K562 (cell line): Measurements from ENCODE around the gene SENP3. TPM values are rescaled to one million over a fixed set of nuclear protein-coding genes. Genes with fewer than 3 reads are reported as not detected.

Experiments
- ATAC-seq: fragments of 200-7000 bp; cut with Tn5 transposase; 3 replicates; pipeline ENCODE4 v1.9.1; 2020; ENCODE audit warnings: moderate library complexity
- BruUV-seq: library from RNA; stranded (reverse); fragments of 400-500 nt; replicated peaks from 2 replicates; lab custom pipeline; 2021; lab: Mats Ljungman, UMichigan
- CTCF ChIA-PET: fragments of 300-600 bp; formaldehyde crosslinking; extraction: SDS; loops from one replicate; lab custom pipeline; 2021; ENCODE audit warnings: low intra/inter-chr PET ratio; lab: Yijun Ruan, JAX
- POLR2A ChIA-PET: fragments of 300-600, 350-650 bp; sonication (Branson Sonifier 250); formaldehyde crosslinking; extraction: SDS; loops from one replicate; lab custom pipeline; 2021; ENCODE audit warnings: antibody characterized with exemption, inconsistent platforms; lab: Yijun Ruan, JAX
- DNase-seq, 4 experiments: peaks; one replicate each; pipeline versions ENCODE4 v3.0.0 to v3.0.0-alpha.2; 2011 to 2018; ENCODE audit warnings: low spot score in 3 of 4, mixed read lengths in 3 of 4; ENCODE audit errors: extremely low read depth in 1 of 4
- FAIRE-seq: peaks from 2 replicates; lab custom pipeline; 2011; peaks lifted over from hg19 to GRCh38; lab: Jason Lieb, UNC
- H2AFZ ChIP-seq: 2 replicates; pipeline ENCODE4 v1.6.0; 2011; ENCODE audit warnings: low read depth, low read length, control low read depth, inconsistent platforms
- H3K27ac ChIP-seq: fragments of 200-600 bp; 3 replicates; pipeline ENCODE4 v1.8.0; 2011; ENCODE audit warnings: low read depth, mild to moderate bottlenecking, control low read depth, inconsistent platforms, low read length, moderate library complexity, mixed read lengths; ENCODE audit errors: extremely low read depth
- H3K27me3 ChIP-seq, 2 experiments: fragments of 300-600 bp in 1 of 2; 2 replicates in 1 of 2; 3 replicates in 1 of 2; pipeline versions ENCODE4 v1.6.0 to v1.8.0; 2011; ENCODE audit warnings: inconsistent platforms in 2 of 2, low read length in 2 of 2, mild to moderate bottlenecking in 1 of 2, mixed read lengths in 1 of 2, moderate library complexity in 1 of 2; ENCODE audit not compliant: control insufficient read depth in 2 of 2, insufficient read depth in 2 of 2
- H3K36me3 ChIP-seq: fragments of 300-600 bp; 3 replicates; pipeline ENCODE4 v1.8.0; 2011; ENCODE audit warnings: mild to moderate bottlenecking, low read length, inconsistent platforms; ENCODE audit not compliant: control insufficient read depth, insufficient read depth
- H3K4me1 ChIP-seq, 2 experiments: fragments of 200-600 bp in 1 of 2; replicated peaks in 1 of 2; 2 replicates in 1 of 2; 3 replicates in 1 of 2; pipeline versions ENCODE4 v1.5.1 to v1.8.0; 2011; ENCODE audit warnings: inconsistent platforms in 2 of 2, low read length in 2 of 2, mild to moderate bottlenecking in 1 of 2, mixed read lengths in 1 of 2, moderate library complexity in 1 of 2; ENCODE audit not compliant: control insufficient read depth in 2 of 2, insufficient read depth in 2 of 2
- H3K4me2 ChIP-seq: 2 replicates; pipeline ENCODE4 v1.6.1; 2011; ENCODE audit warnings: low read length, control low read depth, inconsistent platforms, mixed read lengths; ENCODE audit not compliant: insufficient read depth
- H3K4me3 ChIP-seq: fragments of 200-600 bp; sonication (generic), shearing (Covaris generic); 2 replicates; pipeline ENCODE4 v1.5.1; 2016; ENCODE audit warnings: control low read depth, inconsistent platforms
- H3K79me2 ChIP-seq: fragments of 200-600 bp; 3 replicates; pipeline ENCODE4 v1.8.0; 2011; ENCODE audit warnings: low read length, inconsistent platforms; ENCODE audit not compliant: control insufficient read depth, insufficient read depth
- H3K9ac ChIP-seq, 2 experiments: 2 replicates each; pipeline versions ENCODE4 v1.6.0 to v1.6.1; 2011; ENCODE audit warnings: low read depth in 2 of 2, low read length in 2 of 2, control low read depth in 1 of 2, inconsistent platforms in 1 of 2, mild to moderate bottlenecking in 1 of 2, mixed read lengths in 1 of 2; ENCODE audit not compliant: insufficient read depth in 1 of 2
- H3K9me1 ChIP-seq: one replicate; pipeline ENCODE4 v1.6.0; 2011; ENCODE audit warnings: inconsistent platforms, mild to moderate bottlenecking, low read length, moderate library complexity; ENCODE audit not compliant: control insufficient read depth, insufficient read depth
- H3K9me3 ChIP-seq: replicated peaks from 2 replicates; pipeline ENCODE4 v1.5.1; 2011; ENCODE audit warnings: low read depth, low read length, inconsistent platforms; ENCODE audit not compliant: control insufficient read depth, insufficient read depth
- H4K20me1 ChIP-seq: replicated peaks from 2 replicates; pipeline ENCODE4 v1.6.1; 2011; ENCODE audit warnings: low read length, inconsistent platforms, mixed read lengths; ENCODE audit not compliant: control insufficient read depth, insufficient read depth
- DPF2 ChIP-seq: fragments of 450-650 bp; IDR thresholded peaks from 2 replicates; pipeline ENCODE4 v1.6.1; 2016
- GATAD2A ChIP-seq: fragments of 450-650 bp; IDR thresholded peaks from 2 replicates; pipeline ENCODE4 v1.6.1; 2017
- WGBS: fragments of 100-300 bp; shearing (Covaris generic); methylation state at CpG from one replicate; pipeline ENCODE4 v1.1.6; 2016; ENCODE audit warnings: low coverage, mixed read lengths; ENCODE audit not compliant: insufficient coverage; ENCODE audit errors: missing lambda C conversion rate; 5-methylcytosine and 5-hydroxymethylcytosine counted together
- in situ Hi-C: fragments of 300-500 bp; cut with MboI; formaldehyde crosslinking; loops from 4 replicates; pipeline ENCODE4 v1.15.0; 2018; ENCODE audit warnings: inconsistent platforms, mixed read lengths
- intact Hi-C: fragments of 100-400 bp; cut with micrococcal nuclease; formaldehyde crosslinking; loops from 2 replicates; pipeline ENCODE4 v1.14.2; 2022
- polyA plus RNA-seq, 8 experiments: library from polyadenylated mRNA; depleted of rRNA in 4 of 8; stranded (reverse) in 5 of 8; unstranded in 3 of 8; fragments of >200 nt; fragmentation: Nextera tagmentation in 2 of 8; fragmentation: Illumina TruSeq in 1 of 8; extraction: Ambion mirVana in 2 of 8; extraction: Trizol in 1 of 8; gene quantifications; 2 replicates each; pipeline versions ENCODE4 v1.2.1 to v1.2.3, GENCODE V29; 2011 to 2014; ENCODE audit warnings: inconsistent platforms in 1 of 8, missing spikeins in 1 of 8
- total RNA-seq, 7 experiments: library from RNA; depleted of rRNA in 6 of 7; stranded (reverse); fragments of >200 nt in 6 of 7; fragmentation: Illumina TruSeq in 2 of 7; extraction: Trizol in 2 of 7; gene quantifications; 2 replicates each; pipeline versions ENCODE4 v1.2.1 to v1.2.3, GENCODE V29; 2011 to 2021; ENCODE audit warnings: low replicate concordance in 1 of 7

SENP3 gene
- total and polyA plus RNA-seq, 9 of the 15 experiments (the other 6 are each of a cell fraction or from before 2014, with no cell fraction given), result 0.63 to 102 (median 78.8) TPM

GRCh38 chr17:7558544-7559319, 3.0 kb upstream of the SENP3 start, which contains the start of gene TNFSF13:
TSS of gene TNFSF13 (plus strand) at chr17:7558750. CDS start at chr17:7559040, 290 bp downstream.
- no peak for FAIRE-seq

More at GRCh38 chr17:7558544-7559319, 3.0 kb upstream of the SENP3 start, which contains the start of gene TNFSF13:
- H3K4me1 ChIP-seq, result peaks cover 12 to 55% of the 10 kb centered on the region in 2 experiments; a peak in 4 of 5 replicates
- ChIA-PET POLR2A (interaction anchor here (0.6 kb wide), 1 partner anchor 272 kb away, joined by 3 read pairs; no protein-coding TSS in a partner anchor), CTCF (interaction anchor here (1.9 kb wide), 1 partner anchor 203 kb away, joined by 9 read pairs; no protein-coding TSS in a partner anchor)
- H4K20me1 ChIP-seq, result no peaks in the 10 kb centered on the region
- H3K4me2 ChIP-seq, result no peak within 1 kb of the TSS
- H2AFZ ChIP-seq, result peak within 1 kb of the TSS; percentile 53; the same call in 1 of the 2 replicates
- H3K9me1 ChIP-seq, result no peaks in the 10 kb centered on the region
- no peak for ATAC-seq
- H3K9me3 ChIP-seq, result no peaks in the 10 kb centered on the region
- H3K27me3 ChIP-seq, result no peaks in the 10 kb centered on the region
- intact Hi-C loops (no loop called here), in situ Hi-C loops (loop anchor here (10.0 to 25.0 kb wide), 2 partner anchors 204 to 521 kb away; partner anchors contain the start of genes KCTD11, SLC16A11, SLC16A13 and TMEM95)
- H3K27ac ChIP-seq, result no peak within 1 kb of the TSS
- TF ChIP-seq GATAD2A, result no peak
- no peak for TF ChIP-seq DPF2
- no TSS peak for BruUV-seq
- WGBS, result 43% methylated on average over 5 of the region's 16 CpGs
- DNase-seq, result no peak
- no peak within 1 kb of the TSS for H3K4me3 ChIP-seq
- peaks cover 25% of the 10 kb centered on the region for H3K79me2 ChIP-seq
- H3K9ac ChIP-seq, result peak within 1 kb of the TSS in 1 of 2 experiments; percentile 61; a peak in 2 of 4 replicates
- H3K36me3 ChIP-seq, result peaks cover 8% of the 10 kb centered on the region; the same call in 1 of the 3 replicates
